Activated CD4-positive, alpha-beta T cell treated with anti-CD3 and anti-CD28 coated beads, Interleukin-2, amount 10 ng/mL, durations not matched to agents 24 days and 14 days (primary cell): ENCODE data around the gene ZP4. TPM values are rescaled to one million over a fixed set of nuclear protein-coding genes. Genes with fewer than 3 reads are reported as not detected.

Source experiments
- DNase-seq: peaks from one replicate; pipeline ENCODE4 v3.0.0; 2022
- H3K27ac Mint-ChIP-seq: one replicate; pipeline ENCODE4 v1.8.0; 2022; ENCODE audit warnings: mild to moderate bottlenecking, mixed read lengths
- H3K27me3 Mint-ChIP-seq: one replicate; pipeline ENCODE4 v1.8.0; 2022; ENCODE audit warnings: mixed read lengths
- H3K36me3 Mint-ChIP-seq: one replicate; pipeline ENCODE4 v1.8.0; 2022; ENCODE audit warnings: low read depth, mild to moderate bottlenecking, mixed read lengths
- H3K4me1 Mint-ChIP-seq: one replicate; pipeline ENCODE4 v1.8.0; 2021; ENCODE audit warnings: mixed read lengths
- H3K4me3 Mint-ChIP-seq: one replicate; pipeline ENCODE4 v1.8.0; 2022; ENCODE audit warnings: mild to moderate bottlenecking, moderate library complexity, mixed read lengths
- H3K9me3 Mint-ChIP-seq: one replicate; pipeline ENCODE4 v1.8.0; 2021; ENCODE audit warnings: mixed read lengths
- intact Hi-C: fragments of 100-400 bp; cut with micrococcal nuclease; formaldehyde crosslinking; loops from one replicate; pipeline ENCODE4 v1.15.1; 2023
- total RNA-seq: library from RNA; stranded (reverse); gene quantifications from 2 replicates; pipeline ENCODE4 v1.2.3, GENCODE V29; 2022

Gene ZP4
- not detected in 2 replicates for total RNA-seq

- Mint-ChIP-seq H3K27me3 (no peaks in the 10 kb centered on the region), H3K27ac (no peak within 1 kb of the TSS), H3K9me3 (no peaks in the 10 kb centered on the region), H3K4me1 (no peaks in the 10 kb centered on the region), H3K4me3 (no peak within 1 kb of the TSS), H3K36me3 (no peaks in the 10 kb centered on the region)
- intact Hi-C loops: no loop called here
- no peak for DNase-seq
These were observed at the start of gene ZP4 for GRCh38 chr1:237890822-237891221. Gene ZP4 (minus strand): TSS chr1:237890922. CDS start chr1:237890635, 287 bp downstream.

- no peaks in the 10 kb centered on the region for H3K27me3 Mint-ChIP-seq
- intact Hi-C loops: no loop called here
- no peak for DNase-seq
- H3K36me3 Mint-ChIP-seq: no peaks in the 10 kb centered on the region
- H3K9me3 Mint-ChIP-seq: peaks cover 4% of the 10 kb centered on the region
- H3K4me3 Mint-ChIP-seq: no peak overlapping the region
- H3K4me1 Mint-ChIP-seq: no peaks in the 10 kb centered on the region
- no peak overlapping the region for H3K27ac Mint-ChIP-seq
These were observed 47.8 kb upstream of the ZP4 start for GRCh38 chr1:237938553-237938952.

- intact Hi-C loops: no loop called here
- Mint-ChIP-seq H3K4me3 (no peak overlapping the region), H3K4me1 (no peaks in the 10 kb centered on the region), H3K9me3 (peaks cover 4% of the 10 kb centered on the region), H3K36me3 (no peaks in the 10 kb centered on the region), H3K27me3 (no peaks in the 10 kb centered on the region), H3K27ac (no peak overlapping the region)
- no peak for DNase-seq
These were observed 47.3 kb upstream of the ZP4 start for GRCh38 chr1:237938068-237938467.

- Mint-ChIP-seq H3K27ac (no peak overlapping the region), H3K9me3 (peaks cover 1% of the 10 kb centered on the region), H3K4me3 (no peak overlapping the region), H3K36me3 (no peaks in the 10 kb centered on the region), H3K27me3 (no peaks in the 10 kb centered on the region), H3K4me1 (no peaks in the 10 kb centered on the region)
- intact Hi-C loops: no loop called here
- DNase-seq: no peak
These were observed 42.1 kb upstream of the ZP4 start for GRCh38 chr1:237932816-237933215.

- no peaks in the 10 kb centered on the region for H3K27me3 Mint-ChIP-seq
- intact Hi-C loops: no loop called here
- H3K36me3 Mint-ChIP-seq: no peaks in the 10 kb centered on the region
- no peak overlapping the region for H3K27ac Mint-ChIP-seq
- no peaks in the 10 kb centered on the region for H3K9me3 Mint-ChIP-seq
- H3K4me3 Mint-ChIP-seq: no peak overlapping the region
- DNase-seq: no peak
- H3K4me1 Mint-ChIP-seq: no peaks in the 10 kb centered on the region
These were observed 40.9 kb upstream of the ZP4 start for GRCh38 chr1:237931581-237931980.

- Mint-ChIP-seq H3K36me3 (no peaks in the 10 kb centered on the region), H3K4me1 (no peaks in the 10 kb centered on the region), H3K4me3 (no peak overlapping the region), H3K9me3 (no peaks in the 10 kb centered on the region), H3K27ac (no peak overlapping the region), H3K27me3 (no peaks in the 10 kb centered on the region)
- no peak for DNase-seq
- intact Hi-C loops: no loop called here
These were observed 36.5 kb upstream of the ZP4 start for GRCh38 chr1:237927198-237927597.

GRCh38 chr1:237921306-237921705, 30.6 kb upstream of the ZP4 start:
- Mint-ChIP-seq H3K27ac (no peak overlapping the region), H3K4me1 (no peaks in the 10 kb centered on the region), H3K9me3 (peaks cover 5% of the 10 kb centered on the region), H3K27me3 (no peaks in the 10 kb centered on the region), H3K4me3 (no peak overlapping the region), H3K36me3 (no peaks in the 10 kb centered on the region)
- no peak for DNase-seq
- intact Hi-C loops: no loop called here

GRCh38 chr1:237913345-237913744, 22.6 kb upstream of the ZP4 start:
- no peak overlapping the region for H3K4me3 Mint-ChIP-seq
- H3K36me3 Mint-ChIP-seq: no peaks in the 10 kb centered on the region
- peaks cover 8% of the 10 kb centered on the region for H3K9me3 Mint-ChIP-seq
- intact Hi-C loops: no loop called here
- H3K27me3 Mint-ChIP-seq: no peaks in the 10 kb centered on the region
- no peak for DNase-seq
- no peaks in the 10 kb centered on the region for H3K4me1 Mint-ChIP-seq
- H3K27ac Mint-ChIP-seq: no peak overlapping the region

- intact Hi-C loops: no loop called here
- Mint-ChIP-seq H3K4me3 (no peak overlapping the region), H3K27me3 (no peaks in the 10 kb centered on the region), H3K36me3 (no peaks in the 10 kb centered on the region), H3K4me1 (no peaks in the 10 kb centered on the region), H3K9me3 (peaks cover 7% of the 10 kb centered on the region), H3K27ac (no peak overlapping the region)
- no peak for DNase-seq
These were observed 21.2 kb upstream of the ZP4 start for GRCh38 chr1:237911911-237912310.

GRCh38 chr1:237910834-237911233, 20.1 kb upstream of the ZP4 start:
- H3K4me1 Mint-ChIP-seq: no peaks in the 10 kb centered on the region
- H3K36me3 Mint-ChIP-seq: no peaks in the 10 kb centered on the region

GRCh38 chr1:237903961-237904360, 13.2 kb upstream of the ZP4 start:
- Mint-ChIP-seq H3K4me1 (no peaks in the 10 kb centered on the region), H3K27ac (no peak overlapping the region), H3K27me3 (no peaks in the 10 kb centered on the region), H3K9me3 (no peaks in the 10 kb centered on the region), H3K36me3 (no peaks in the 10 kb centered on the region), H3K4me3 (no peak overlapping the region)
- DNase-seq: no peak
- intact Hi-C loops: no loop called here

More at GRCh38 chr1:237910834-237911233, 20.1 kb upstream of the ZP4 start:
- intact Hi-C loops: no loop called here
- peaks cover 3% of the 10 kb centered on the region for H3K9me3 Mint-ChIP-seq
- DNase-seq: no peak
- no peaks in the 10 kb centered on the region for H3K27me3 Mint-ChIP-seq
- no peak overlapping the region for H3K27ac Mint-ChIP-seq
- no peak overlapping the region for H3K4me3 Mint-ChIP-seq

- intact Hi-C loops: no loop called here
- no peaks in the 10 kb centered on the region for H3K9me3 Mint-ChIP-seq
- no peak overlapping the region for H3K4me3 Mint-ChIP-seq
- no peaks in the 10 kb centered on the region for H3K27me3 Mint-ChIP-seq
- no peaks in the 10 kb centered on the region for H3K4me1 Mint-ChIP-seq
- DNase-seq: no peak
- no peak overlapping the region for H3K27ac Mint-ChIP-seq
- H3K36me3 Mint-ChIP-seq: no peaks in the 10 kb centered on the region
These were observed 12.4 kb upstream of the ZP4 start for GRCh38 chr1:237902960-237903743.

GRCh38 chr1:237901299-237901934, 10.7 kb upstream of the ZP4 start:
- intact Hi-C loops: no loop called here
- no peaks in the 10 kb centered on the region for H3K9me3 Mint-ChIP-seq
- H3K4me1 Mint-ChIP-seq: no peaks in the 10 kb centered on the region
- no peaks in the 10 kb centered on the region for H3K27me3 Mint-ChIP-seq
- no peak for DNase-seq
- H3K4me3 Mint-ChIP-seq: no peak overlapping the region
- no peaks in the 10 kb centered on the region for H3K36me3 Mint-ChIP-seq
- no peak overlapping the region for H3K27ac Mint-ChIP-seq

- Mint-ChIP-seq H3K4me1 (no peaks in the 10 kb centered on the region), H3K36me3 (no peaks in the 10 kb centered on the region)
- intact Hi-C loops: no loop called here
These were observed 4.9 kb upstream of the ZP4 start for GRCh38 chr1:237895630-237896029.

More at GRCh38 chr1:237895630-237896029, 4.9 kb upstream of the ZP4 start:
- H3K27me3 Mint-ChIP-seq: no peaks in the 10 kb centered on the region
- H3K4me3 Mint-ChIP-seq: no peak overlapping the region
- no peak overlapping the region for H3K27ac Mint-ChIP-seq
- no peak for DNase-seq
- no peaks in the 10 kb centered on the region for H3K9me3 Mint-ChIP-seq
